Liver (tissue), 3 donors: ENCODE data around the gene SUN2.

Experiments used
- CTCF ChIP-seq: fragments of 150-350 bp; IDR thresholded peaks from 2 replicates; pipeline ENCODE4 v1.5.1; 2017; ENCODE audit warnings: improper control_type of control experiment, low read depth, low read length; ENCODE audit not compliant: missing input control
- GABPA ChIP-seq, 2 donors: IDR thresholded peaks in 1 of 2; conservative IDR thresholded peaks in 1 of 2; 2 replicates each; pipeline ENCODE4 v1.6.1; 2016; ENCODE audit warnings: antibody characterized with exemption in 2 of 2, mild to moderate bottlenecking in 1 of 2, moderate library complexity in 1 of 2
- JUND ChIP-seq, 2 donors: IDR thresholded peaks; 2 replicates each; pipeline ENCODE4 v1.6.1; 2016; ENCODE audit warnings: antibody characterized with exemption in 2 of 2
- donor health status: healthy.
- donor health status: healthy.

DNA sequence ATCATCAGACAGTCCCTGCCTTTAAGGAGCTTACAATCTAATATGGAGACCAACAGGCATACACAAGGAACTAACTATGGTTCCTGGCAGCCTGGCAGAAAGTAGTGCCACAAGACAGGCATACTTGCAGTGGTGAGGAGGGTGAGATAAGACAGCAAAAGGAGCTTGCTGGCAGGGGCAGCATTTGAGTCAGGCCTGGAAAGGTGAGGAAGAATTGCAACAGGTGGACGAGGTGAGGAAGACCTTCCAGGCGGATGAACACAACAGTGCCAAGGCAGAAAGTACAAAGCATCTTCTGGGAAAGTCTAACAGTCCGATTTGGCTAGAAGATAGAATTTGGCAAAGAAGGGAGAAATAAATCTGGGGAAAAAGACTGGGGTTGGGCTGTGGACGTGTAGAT, 33.8 kb upstream of the SUN2 start:
- TF ChIP-seq CTCF (no peak), GABPA (IDR thresholded peaks at IDR 0.05 in 1 of 2, conservative IDR thresholded peaks at IDR 0.05 in 1 of 2) (no peak), JUND (IDR thresholded peaks at IDR 0.05) (no peak)
